ENCODE results near the gene ZNF507. TPM values are rescaled to one million over a fixed set of nuclear protein-coding genes. Genes with fewer than 3 reads are reported as not detected.
A peak's percentile ranks its signal among the peaks of the same experiment; 100 is the strongest.

Gene ZNF507
- total RNA-seq, 4 donors from 2014 or later, result 12.2 to 29.6 (median 16.1) TPM

GRCh38 chr19:32407004-32407992 lies 61.9 kb downstream of the ZNF507 start:
- TF ChIP-seq CTCF (IDR thresholded peaks at IDR 0.05), result no peak
- DNase-seq (ENCODE audit: low spot score), result peak; percentile 79
- peak; percentile 68 for ATAC-seq (ENCODE audit: low FRiP score)

- ATAC-seq (ENCODE audit: low FRiP score) (no peak), DNase-seq (ENCODE audit: low spot score) (no peak)
- no peak for TF ChIP-seq CTCF (IDR thresholded peaks at IDR 0.05)
Observed at GRCh38 chr19:32415246-32415645, 69.8 kb downstream of the ZNF507 start.

GRCh38 chr19:32415669-32416068 lies 70.3 kb downstream of the ZNF507 start:
- no peak for ATAC-seq (ENCODE audit: low FRiP score)
- no peak for DNase-seq (ENCODE audit: low spot score)
- TF ChIP-seq CTCF (IDR thresholded peaks at IDR 0.05), result no peak

GRCh38 chr19:32416749-32417456 lies 71.5 kb downstream of the ZNF507 start:
- ATAC-seq (ENCODE audit: low FRiP score) (no peak), DNase-seq (ENCODE audit: low spot score) (no peak)
- no peak for TF ChIP-seq CTCF (IDR thresholded peaks at IDR 0.05)

GRCh38 chr19:32418155-32418554 lies 72.7 kb downstream of the ZNF507 start:
- ATAC-seq (ENCODE audit: low FRiP score) (no peak), DNase-seq (ENCODE audit: low spot score) (no peak)
- no peak for TF ChIP-seq CTCF (IDR thresholded peaks at IDR 0.05)

- no peak for TF ChIP-seq CTCF (IDR thresholded peaks at IDR 0.05)
- no peak for ATAC-seq (ENCODE audit: low FRiP score)
- no peak for DNase-seq (ENCODE audit: low spot score)
Observed at GRCh38 chr19:32421589-32422361, 76.4 kb downstream of the ZNF507 start.

All from omental fat pad (tissue), 4 donors.